Erythroblast (primary cell): ENCODE measurements around the gene F11.

Source experiments
- GATA1 ChIP-seq: IDR thresholded peaks from 2 replicates; pipeline ENCODE4 v1.6.1; 2011; ENCODE audit warnings: low read depth, mild to moderate bottlenecking, control low read depth, low read length, moderate library complexity
- POLR2A ChIP-seq: IDR thresholded peaks from 2 replicates; pipeline ENCODE4 v1.6.1; 2011; ENCODE audit warnings: mild to moderate bottlenecking, low read length

GRCh38 chr4:186234367-186234766, 31.6 kb upstream of the F11 start:
- TF ChIP-seq POLR2A = no peak
- no peak for TF ChIP-seq GATA1
